Mesenchymal stem cell (in vitro differentiated cells and primary cell): ENCODE results near the gene CSTPP1.

Experiments
- DNase-seq: peaks from one replicate; pipeline ENCODE4 v3.0.0-alpha.2; 2013
- H2AFZ ChIP-seq: one replicate; pipeline ENCODE4 v1.6.1; 2013; ENCODE audit warnings: low read depth, mild to moderate bottlenecking, control low read depth, inconsistent platforms, low read length, moderate library complexity
- H2AK5ac ChIP-seq: 2 replicates; pipeline ENCODE4 v1.6.1; 2013; ENCODE audit warnings: low read length, moderate library complexity, mild to moderate bottlenecking, inconsistent platforms; ENCODE audit not compliant: severe bottlenecking
- H2BK120ac ChIP-seq: one replicate; pipeline ENCODE4 v1.6.1; 2013; ENCODE audit warnings: low read depth, mild to moderate bottlenecking, inconsistent platforms, low read length, moderate library complexity
- H2BK12ac ChIP-seq, 2 experiments: one replicate each; pipeline ENCODE4 v1.6.1; 2013; ENCODE audit warnings: inconsistent platforms in 2 of 2, low read length in 2 of 2, mild to moderate bottlenecking in 2 of 2, moderate library complexity in 2 of 2, control low read depth in 1 of 2
- H2BK15ac ChIP-seq: one replicate; pipeline ENCODE4 v1.6.1; 2013; ENCODE audit warnings: mild to moderate bottlenecking, low read depth, inconsistent platforms; ENCODE audit not compliant: poor library complexity, severe bottlenecking
- H2BK5ac ChIP-seq: 2 replicates; pipeline ENCODE4 v1.6.1; 2013; ENCODE audit warnings: low read depth, mild to moderate bottlenecking, low read length, control low read depth, inconsistent platforms; ENCODE audit not compliant: poor library complexity, severe bottlenecking
- H3K14ac ChIP-seq, 2 experiments: one replicate each; pipeline ENCODE4 v1.6.1; 2013; ENCODE audit warnings: inconsistent platforms in 2 of 2, low read length in 2 of 2, control low read depth in 1 of 2, mild to moderate bottlenecking in 1 of 2, moderate library complexity in 1 of 2
- H3K18ac ChIP-seq, 2 experiments: one replicate each; pipeline ENCODE4 v1.6.1; 2013; ENCODE audit warnings: inconsistent platforms in 2 of 2, low read length in 2 of 2, control low read depth in 1 of 2, low read depth in 1 of 2, mild to moderate bottlenecking in 1 of 2
- H3K23ac ChIP-seq, 2 experiments: one replicate each; pipeline ENCODE4 v1.6.1; 2013; ENCODE audit warnings: inconsistent platforms in 2 of 2, low read length in 2 of 2, mild to moderate bottlenecking in 2 of 2, moderate library complexity in 2 of 2, control low read depth in 1 of 2
- H3K27ac ChIP-seq: 2 replicates; pipeline ENCODE4 v1.5.1; 2013; ENCODE audit warnings: mild to moderate bottlenecking, moderate library complexity, low read length, control low read depth, inconsistent platforms; ENCODE audit not compliant: poor library complexity, severe bottlenecking
- H3K27me3 ChIP-seq, 2 experiments: 2 replicates each; pipeline versions ENCODE4 v1.6.1 to v1.7.0; 2013; ENCODE audit warnings: low read length in 2 of 2, mild to moderate bottlenecking in 2 of 2, moderate library complexity in 2 of 2, control low read depth in 1 of 2, inconsistent platforms in 1 of 2; ENCODE audit not compliant: control insufficient read depth in 1 of 2, insufficient read depth in 1 of 2
- H3K36me3 ChIP-seq, 2 experiments: 2 replicates each; pipeline versions ENCODE4 v1.6.1 to v1.7.0; 2013; ENCODE audit warnings: low read length in 2 of 2, control low read depth in 1 of 2, inconsistent platforms in 1 of 2, low read depth in 1 of 2, mild to moderate bottlenecking in 1 of 2; ENCODE audit not compliant: insufficient read depth in 2 of 2, control insufficient read depth in 1 of 2
- H3K4ac ChIP-seq, 2 experiments: one replicate each; pipeline ENCODE4 v1.6.1; 2013; ENCODE audit warnings: inconsistent platforms in 2 of 2, low read length in 2 of 2, mild to moderate bottlenecking in 2 of 2, moderate library complexity in 2 of 2, control low read depth in 1 of 2, low read depth in 1 of 2
- H3K4me1 ChIP-seq: 2 replicates; pipeline ENCODE4 v1.6.1; 2013; ENCODE audit warnings: low read depth, low read length, control low read depth; ENCODE audit not compliant: control insufficient read depth, insufficient read depth
- H3K4me2 ChIP-seq: 2 replicates; pipeline ENCODE4 v1.6.1; 2013; ENCODE audit warnings: low read length, mild to moderate bottlenecking, inconsistent platforms; ENCODE audit not compliant: poor library complexity, severe bottlenecking
- H3K4me3 ChIP-seq, 2 experiments: 2 replicates each; pipeline versions ENCODE4 v1.5.1 to v1.7.0; 2013; ENCODE audit warnings: low read length in 2 of 2, mild to moderate bottlenecking in 2 of 2, control low read depth in 1 of 2, low read depth in 1 of 2; ENCODE audit not compliant: insufficient read depth in 1 of 2
- H3K79me1 ChIP-seq: replicated peaks from 2 replicates; pipeline ENCODE4 v1.6.1; 2013; ENCODE audit warnings: mild to moderate bottlenecking, control low read depth, low read length, inconsistent platforms; ENCODE audit not compliant: poor library complexity, severe bottlenecking
- H3K9ac ChIP-seq: 2 replicates; pipeline ENCODE4 v1.7.0; 2013; ENCODE audit warnings: mild to moderate bottlenecking, low read length, moderate library complexity
- H3K9me3 ChIP-seq: 2 replicates; pipeline ENCODE4 v1.7.0; 2013; ENCODE audit warnings: mild to moderate bottlenecking, low read length; ENCODE audit not compliant: control insufficient read depth
- H4K8ac ChIP-seq: one replicate; pipeline ENCODE4 v1.6.1; 2013; ENCODE audit warnings: inconsistent platforms, mild to moderate bottlenecking, low read length, moderate library complexity
- H4K91ac ChIP-seq: one replicate; pipeline ENCODE4 v1.6.1; 2013; ENCODE audit warnings: mild to moderate bottlenecking, low read length, inconsistent platforms
- WGBS: methylation state at CpG from one replicate; pipeline ENCODE4 v1.1.7; 2013; ENCODE audit warnings: mixed read lengths; 5-methylcytosine and 5-hydroxymethylcytosine counted together

Gene CSTPP1

GRCh38 chr11:47166368-47166767 lies 229.8 kb downstream of the CSTPP1 start:
- H3K36me3 ChIP-seq: peaks cover 81 to 86% of the 10 kb centered on the region in 2 experiments

GRCh38 chr11:47171061-47171838 lies 234.7 kb downstream of the CSTPP1 start:
- Histone ChIP-seq H3K4ac (no peak overlapping the region), H3K79me1 (peaks cover 25% of the 10 kb centered on the region), H3K9me3 (no peaks in the 10 kb centered on the region), H3K14ac (no peak overlapping the region), H2BK5ac (no peak overlapping the region), H3K4me3 (no peak overlapping the region), H2AFZ (no peak overlapping the region), H2AK5ac (no peak overlapping the region), H3K23ac (no peak overlapping the region), H2BK120ac (no peak overlapping the region), H3K9ac (no peak overlapping the region), H4K8ac (no peak overlapping the region), H2BK15ac (no peak overlapping the region), H3K4me2 (no peak overlapping the region), H3K18ac (no peak overlapping the region), H3K27ac (no peak overlapping the region), H3K27me3 (no peaks in the 10 kb centered on the region), H2BK12ac (no peak overlapping the region), H3K36me3 (peaks cover 67 to 83% of the 10 kb centered on the region in 2 experiments), H3K4me1 (peaks cover 8% of the 10 kb centered on the region), H4K91ac (no peak overlapping the region)
- DNase-seq: no peak
- 99% methylated on average over 16 of the region's 16 CpGs for whole genome bisulfite sequencing

More at GRCh38 chr11:47166368-47166767, 229.8 kb downstream of the CSTPP1 start:
- WGBS: 96% methylated on average over 5 of the region's 5 CpGs
- H3K18ac ChIP-seq: no peak overlapping the region
- H3K27me3 ChIP-seq: no peaks in the 10 kb centered on the region
- H3K4me1 ChIP-seq: peaks cover 4% of the 10 kb centered on the region
- H3K4me3 ChIP-seq: no peak overlapping the region
- H3K4ac ChIP-seq: no peak overlapping the region
- no peak overlapping the region for H3K23ac ChIP-seq
- no peak overlapping the region for H2BK12ac ChIP-seq
- no peak overlapping the region for H3K9ac ChIP-seq
- DNase-seq: no peak
- no peak overlapping the region for H2AFZ ChIP-seq
- no peak overlapping the region for H3K27ac ChIP-seq
- no peak overlapping the region for H2AK5ac ChIP-seq
- H3K14ac ChIP-seq: no peak overlapping the region
- no peak overlapping the region for H3K4me2 ChIP-seq
- no peak overlapping the region for H2BK120ac ChIP-seq
- H4K91ac ChIP-seq: no peak overlapping the region
- H3K9me3 ChIP-seq: no peaks in the 10 kb centered on the region
- H2BK5ac ChIP-seq: no peak overlapping the region
- peaks cover 33% of the 10 kb centered on the region for H3K79me1 ChIP-seq
- H4K8ac ChIP-seq: no peak overlapping the region
- no peak overlapping the region for H2BK15ac ChIP-seq

- Histone ChIP-seq H3K14ac (no peak overlapping the region), H3K4me3 (no peak overlapping the region), H3K4me2 (no peak overlapping the region), H3K27ac (no peak overlapping the region), H2AK5ac (no peak overlapping the region), H4K8ac (no peak overlapping the region), H2BK15ac (no peak overlapping the region), H2BK5ac (no peak overlapping the region), H3K9ac (no peak overlapping the region), H3K4me1 (peaks cover 8% of the 10 kb centered on the region), H3K27me3 (no peaks in the 10 kb centered on the region), H3K36me3 (peaks cover 61 to 77% of the 10 kb centered on the region in 2 experiments), H3K9me3 (no peaks in the 10 kb centered on the region), H3K23ac (no peak overlapping the region), H2AFZ (no peak overlapping the region), H3K79me1 (peaks cover 24% of the 10 kb centered on the region), H2BK12ac (no peak overlapping the region), H3K4ac (no peak overlapping the region), H4K91ac (no peak overlapping the region), H2BK120ac (no peak overlapping the region), H3K18ac (no peak overlapping the region)
- WGBS: 93% methylated on average over 6 of the region's 8 CpGs
- DNase-seq: no peak
Observed at GRCh38 chr11:47171856-47172255, 235.3 kb downstream of the CSTPP1 start.

- Histone ChIP-seq H3K79me1 (peaks cover 17% of the 10 kb centered on the region), H3K36me3 (peaks cover 55 to 67% of the 10 kb centered on the region in 2 experiments), H4K91ac (no peak overlapping the region), H3K14ac (no peak overlapping the region), H3K18ac (no peak overlapping the region), H3K4me3 (no peak overlapping the region), H3K23ac (no peak overlapping the region), H3K27me3 (no peaks in the 10 kb centered on the region), H2AK5ac (no peak overlapping the region), H3K9me3 (no peaks in the 10 kb centered on the region), H3K4me1 (peaks cover 11% of the 10 kb centered on the region), H3K4me2 (no peak overlapping the region), H3K4ac (no peak overlapping the region), H3K27ac (no peak overlapping the region), H3K9ac (peak overlapping the region; percentile 28), H2BK5ac (no peak overlapping the region), H2BK120ac (no peak overlapping the region), H2BK12ac (no peak overlapping the region), H4K8ac (no peak overlapping the region), H2BK15ac (no peak overlapping the region), H2AFZ (no peak overlapping the region)
- no peak for DNase-seq
- WGBS: 91% methylated on average over 6 of the region's 6 CpGs
Observed at GRCh38 chr11:47172740-47173336, 236.3 kb downstream of the CSTPP1 start.
